Mesenchymal stem cell (in vitro differentiated cells and primary cell): ENCODE measurements around the gene KCNK4.

ENCODE experiments used
- DNase-seq: peaks from one replicate; pipeline ENCODE4 v3.0.0-alpha.2; 2013
- H2AFZ ChIP-seq: one replicate; pipeline ENCODE4 v1.6.1; 2013; ENCODE audit warnings: low read depth, mild to moderate bottlenecking, control low read depth, inconsistent platforms, low read length, moderate library complexity
- H2AK5ac ChIP-seq: 2 replicates; pipeline ENCODE4 v1.6.1; 2013; ENCODE audit warnings: low read length, moderate library complexity, mild to moderate bottlenecking, inconsistent platforms; ENCODE audit not compliant: severe bottlenecking
- H2BK120ac ChIP-seq: one replicate; pipeline ENCODE4 v1.6.1; 2013; ENCODE audit warnings: low read depth, mild to moderate bottlenecking, inconsistent platforms, low read length, moderate library complexity
- H2BK12ac ChIP-seq, 2 experiments: one replicate each; pipeline ENCODE4 v1.6.1; 2013; ENCODE audit warnings: inconsistent platforms in 2 of 2, low read length in 2 of 2, mild to moderate bottlenecking in 2 of 2, moderate library complexity in 2 of 2, control low read depth in 1 of 2
- H2BK15ac ChIP-seq: one replicate; pipeline ENCODE4 v1.6.1; 2013; ENCODE audit warnings: mild to moderate bottlenecking, low read depth, inconsistent platforms; ENCODE audit not compliant: poor library complexity, severe bottlenecking
- H2BK5ac ChIP-seq: 2 replicates; pipeline ENCODE4 v1.6.1; 2013; ENCODE audit warnings: low read depth, mild to moderate bottlenecking, low read length, control low read depth, inconsistent platforms; ENCODE audit not compliant: poor library complexity, severe bottlenecking
- H3K14ac ChIP-seq, 2 experiments: one replicate each; pipeline ENCODE4 v1.6.1; 2013; ENCODE audit warnings: inconsistent platforms in 2 of 2, low read length in 2 of 2, control low read depth in 1 of 2, mild to moderate bottlenecking in 1 of 2, moderate library complexity in 1 of 2
- H3K18ac ChIP-seq, 2 experiments: one replicate each; pipeline ENCODE4 v1.6.1; 2013; ENCODE audit warnings: inconsistent platforms in 2 of 2, low read length in 2 of 2, control low read depth in 1 of 2, low read depth in 1 of 2, mild to moderate bottlenecking in 1 of 2
- H3K23ac ChIP-seq, 2 experiments: one replicate each; pipeline ENCODE4 v1.6.1; 2013; ENCODE audit warnings: inconsistent platforms in 2 of 2, low read length in 2 of 2, mild to moderate bottlenecking in 2 of 2, moderate library complexity in 2 of 2, control low read depth in 1 of 2
- H3K27ac ChIP-seq: 2 replicates; pipeline ENCODE4 v1.5.1; 2013; ENCODE audit warnings: mild to moderate bottlenecking, moderate library complexity, low read length, control low read depth, inconsistent platforms; ENCODE audit not compliant: poor library complexity, severe bottlenecking
- H3K27me3 ChIP-seq, 2 experiments: 2 replicates each; pipeline versions ENCODE4 v1.6.1 to v1.7.0; 2013; ENCODE audit warnings: low read length in 2 of 2, mild to moderate bottlenecking in 2 of 2, moderate library complexity in 2 of 2, control low read depth in 1 of 2, inconsistent platforms in 1 of 2; ENCODE audit not compliant: control insufficient read depth in 1 of 2, insufficient read depth in 1 of 2
- H3K36me3 ChIP-seq, 2 experiments: 2 replicates each; pipeline versions ENCODE4 v1.6.1 to v1.7.0; 2013; ENCODE audit warnings: low read length in 2 of 2, control low read depth in 1 of 2, inconsistent platforms in 1 of 2, low read depth in 1 of 2, mild to moderate bottlenecking in 1 of 2; ENCODE audit not compliant: insufficient read depth in 2 of 2, control insufficient read depth in 1 of 2
- H3K4ac ChIP-seq, 2 experiments: one replicate each; pipeline ENCODE4 v1.6.1; 2013; ENCODE audit warnings: inconsistent platforms in 2 of 2, low read length in 2 of 2, mild to moderate bottlenecking in 2 of 2, moderate library complexity in 2 of 2, control low read depth in 1 of 2, low read depth in 1 of 2
- H3K4me1 ChIP-seq: 2 replicates; pipeline ENCODE4 v1.6.1; 2013; ENCODE audit warnings: low read depth, low read length, control low read depth; ENCODE audit not compliant: control insufficient read depth, insufficient read depth
- H3K4me2 ChIP-seq: 2 replicates; pipeline ENCODE4 v1.6.1; 2013; ENCODE audit warnings: low read length, mild to moderate bottlenecking, inconsistent platforms; ENCODE audit not compliant: poor library complexity, severe bottlenecking
- H3K4me3 ChIP-seq, 2 experiments: 2 replicates each; pipeline versions ENCODE4 v1.5.1 to v1.7.0; 2013; ENCODE audit warnings: low read length in 2 of 2, mild to moderate bottlenecking in 2 of 2, control low read depth in 1 of 2, low read depth in 1 of 2; ENCODE audit not compliant: insufficient read depth in 1 of 2
- H3K79me1 ChIP-seq: replicated peaks from 2 replicates; pipeline ENCODE4 v1.6.1; 2013; ENCODE audit warnings: mild to moderate bottlenecking, control low read depth, low read length, inconsistent platforms; ENCODE audit not compliant: poor library complexity, severe bottlenecking
- H3K9ac ChIP-seq: 2 replicates; pipeline ENCODE4 v1.7.0; 2013; ENCODE audit warnings: mild to moderate bottlenecking, low read length, moderate library complexity
- H3K9me3 ChIP-seq: 2 replicates; pipeline ENCODE4 v1.7.0; 2013; ENCODE audit warnings: mild to moderate bottlenecking, low read length; ENCODE audit not compliant: control insufficient read depth
- H4K8ac ChIP-seq: one replicate; pipeline ENCODE4 v1.6.1; 2013; ENCODE audit warnings: inconsistent platforms, mild to moderate bottlenecking, low read length, moderate library complexity
- H4K91ac ChIP-seq: one replicate; pipeline ENCODE4 v1.6.1; 2013; ENCODE audit warnings: mild to moderate bottlenecking, low read length, inconsistent platforms
- WGBS: methylation state at CpG from one replicate; pipeline ENCODE4 v1.1.7; 2013; ENCODE audit warnings: mixed read lengths; 5-methylcytosine and 5-hydroxymethylcytosine counted together

KCNK4 gene

GRCh38 chr11:64287676-64288352 lies 3.3 kb upstream of the KCNK4 start:
- peaks cover 6 to 32% of the 10 kb centered on the region in 2 experiments for H3K36me3 ChIP-seq
- no peak overlapping the region for H3K4me2 ChIP-seq
- H2BK120ac ChIP-seq, result no peak overlapping the region
- no peak overlapping the region for H2BK12ac ChIP-seq
- 96% methylated on average over 33 of the region's 33 CpGs for WGBS
- H4K91ac ChIP-seq, result no peak overlapping the region
- H3K23ac ChIP-seq, result no peak overlapping the region
- H2BK5ac ChIP-seq, result no peak overlapping the region
- no peak overlapping the region for H3K4me3 ChIP-seq
- H3K14ac ChIP-seq, result no peak overlapping the region
- H2AFZ ChIP-seq, result no peak overlapping the region
- H3K4me1 ChIP-seq, result peaks cover 41% of the 10 kb centered on the region
- no peak overlapping the region for H3K27ac ChIP-seq
- H3K9ac ChIP-seq, result no peak overlapping the region
- peaks cover 19 to 25% of the 10 kb centered on the region in 2 experiments for H3K27me3 ChIP-seq
- H4K8ac ChIP-seq, result no peak overlapping the region
- H3K79me1 ChIP-seq, result peaks cover 34% of the 10 kb centered on the region
- no peak overlapping the region for H2BK15ac ChIP-seq
- H3K18ac ChIP-seq, result no peak overlapping the region
- H3K4ac ChIP-seq, result no peak overlapping the region
- H3K9me3 ChIP-seq, result no peaks in the 10 kb centered on the region
- H2AK5ac ChIP-seq, result no peak overlapping the region
- DNase-seq, result no peak

GRCh38 chr11:64288353-64288750 lies 2.8 kb upstream of the KCNK4 start:
- no peak overlapping the region for H2AFZ ChIP-seq
- no peak overlapping the region for H3K18ac ChIP-seq
- H3K9me3 ChIP-seq, result no peaks in the 10 kb centered on the region
- H2BK12ac ChIP-seq, result no peak overlapping the region
- no peak for DNase-seq
- peaks cover 29% of the 10 kb centered on the region for H3K79me1 ChIP-seq
- no peak overlapping the region for H4K8ac ChIP-seq
- peaks cover 38% of the 10 kb centered on the region for H3K4me1 ChIP-seq
- H3K27ac ChIP-seq, result no peak overlapping the region
- no peak overlapping the region for H2BK120ac ChIP-seq
- 85% methylated on average over 8 of the region's 9 CpGs for WGBS
- no peak overlapping the region for H3K9ac ChIP-seq
- H3K4ac ChIP-seq, result no peak overlapping the region
- H3K4me3 ChIP-seq, result no peak overlapping the region
- no peak overlapping the region for H2AK5ac ChIP-seq
- no peak overlapping the region for H2BK15ac ChIP-seq
- H3K27me3 ChIP-seq, result peaks cover 25 to 30% of the 10 kb centered on the region in 2 experiments
- H3K4me2 ChIP-seq, result no peak overlapping the region
- no peak overlapping the region for H3K23ac ChIP-seq
- H2BK5ac ChIP-seq, result no peak overlapping the region
- H4K91ac ChIP-seq, result no peak overlapping the region
- no peak overlapping the region for H3K14ac ChIP-seq
- peaks cover under 1 to 29% of the 10 kb centered on the region in 2 experiments for H3K36me3 ChIP-seq

GRCh38 chr11:64289002-64289564 lies 2.0 kb upstream of the KCNK4 start:
- Histone ChIP-seq H3K4me2 (no peak overlapping the region), H3K9ac (no peak overlapping the region), H3K14ac (no peak overlapping the region), H2BK5ac (no peak overlapping the region), H2BK15ac (no peak overlapping the region), H4K91ac (no peak overlapping the region), H3K4me3 (no peak overlapping the region), H2AK5ac (no peak overlapping the region), H3K27ac (no peak overlapping the region), H3K79me1 (peaks cover 24% of the 10 kb centered on the region), H2BK120ac (no peak overlapping the region), H2AFZ (no peak overlapping the region), H3K4ac (no peak overlapping the region), H3K27me3 (peaks cover 32 to 37% of the 10 kb centered on the region in 2 experiments), H2BK12ac (no peak overlapping the region), H4K8ac (no peak overlapping the region), H3K9me3 (no peaks in the 10 kb centered on the region), H3K18ac (no peak overlapping the region), H3K23ac (no peak overlapping the region), H3K4me1 (peaks cover 34% of the 10 kb centered on the region), H3K36me3 (peaks cover 0 to 28% of the 10 kb centered on the region in 2 experiments)
- DNase-seq, result no peak
- WGBS, result 89% methylated on average over 11 of the region's 13 CpGs

GRCh38 chr11:64290352-64291261 lies 495 bp upstream of the KCNK4 start:
- no peak overlapping the region for H3K23ac ChIP-seq
- no peak overlapping the region for H2AK5ac ChIP-seq
- peaks cover 34% of the 10 kb centered on the region for H3K4me1 ChIP-seq
- no peak overlapping the region for H3K18ac ChIP-seq
- H3K4ac ChIP-seq, result no peak overlapping the region
- H4K91ac ChIP-seq, result no peak overlapping the region
- H3K4me2 ChIP-seq, result no peak overlapping the region
- no peak overlapping the region for H2BK15ac ChIP-seq
- H3K27me3 ChIP-seq, result peaks cover 45 to 49% of the 10 kb centered on the region in 2 experiments
- H3K36me3 ChIP-seq, result peaks cover 0 to 28% of the 10 kb centered on the region in 2 experiments
- peaks cover 24% of the 10 kb centered on the region for H3K79me1 ChIP-seq
- 46% methylated on average over 10 of the region's 10 CpGs for WGBS
- no peak overlapping the region for H3K14ac ChIP-seq
- H2BK12ac ChIP-seq, result no peak overlapping the region
- no peak overlapping the region for H3K27ac ChIP-seq
- H2AFZ ChIP-seq, result no peak overlapping the region
- no peaks in the 10 kb centered on the region for H3K9me3 ChIP-seq
- H2BK120ac ChIP-seq, result no peak overlapping the region
- H3K9ac ChIP-seq, result no peak overlapping the region
- H4K8ac ChIP-seq, result no peak overlapping the region
- no peak overlapping the region for H2BK5ac ChIP-seq
- DNase-seq, result no peak
- H3K4me3 ChIP-seq, result no peak overlapping the region
